Vagina (tissue), 2 donors: ENCODE results near the gene WNT9A. TPM values are rescaled to one million over a fixed set of nuclear protein-coding genes. Genes with fewer than 3 reads are reported as not detected.

Source experiments
- DNase-seq, 2 donors: peaks; one replicate each; pipeline ENCODE4 v3.0.0-alpha.2; 2017; ENCODE audit errors: extremely low spot score in 2 of 2
- H3K27ac ChIP-seq: fragments of 200-600 bp; sonication (generic); one replicate; pipeline ENCODE4 v1.5.1; 2019
- H3K27me3 ChIP-seq: fragments of 200-600 bp; sonication (generic); one replicate; pipeline ENCODE4 v1.5.1; 2019
- H3K36me3 ChIP-seq, 2 donors: fragments of 200-600 bp; sonication (generic); one replicate each; pipeline ENCODE4 v1.5.1; 2017 to 2019
- H3K4me1 ChIP-seq: fragments of 200-600 bp; sonication (generic); one replicate; pipeline ENCODE4 v1.5.1; 2019
- H3K4me3 ChIP-seq, 2 donors: fragments of 200-600 bp; sonication (generic); 1 replicate in 1 of 2; 2 replicates in 1 of 2; pipeline ENCODE4 v1.5.1; 2016 to 2019
- H3K9me3 ChIP-seq: fragments of 200-600 bp; sonication (generic); one replicate; pipeline ENCODE4 v1.5.1; 2019
- POLR2A ChIP-seq, 2 donors: fragments of 450-650 bp; IDR thresholded peaks; one replicate each; pipeline ENCODE4 v1.6.1; 2017; ENCODE audit warnings: antibody characterized with exemption in 2 of 2, mild to moderate bottlenecking in 2 of 2, moderate library complexity in 2 of 2
- POLR2AphosphoS5 ChIP-seq, 2 donors: sonication (generic); formaldehyde crosslinking; IDR thresholded peaks; one replicate each; pipeline ENCODE4 v1.9.0; 2017; ENCODE audit warnings: antibody characterized with exemption in 2 of 2, mild to moderate bottlenecking in 2 of 2, low read depth in 1 of 2; ENCODE audit not compliant: insufficient read depth in 1 of 2
- intact Hi-C: fragments of 100-400 bp; cut with DNase I; formaldehyde crosslinking; loops from one replicate; pipeline ENCODE4 v1.15.1; 2023
- total RNA-seq: library from RNA; depleted of rRNA; stranded (reverse); fragments of >200 nt; gene quantifications from one replicate; pipeline ENCODE4 v1.2.3, GENCODE V29; 2016
- TF ChIP-seq, protein P1 (sequence below), 3 experiments: fragments of 450-650 bp in 2 of 3; fragments of 200-600 bp in 1 of 3; sonication (generic) in 1 of 3; IDR thresholded peaks; one replicate each; pipeline ENCODE4 v1.5.1; 2017 to 2019; ENCODE audit warnings: antibody characterized with exemption in 3 of 3, mild to moderate bottlenecking in 2 of 3, moderate library complexity in 2 of 3

The WNT9A gene
- total RNA-seq, 1 donor from 2014 or later: 2.9 TPM

DNA sequence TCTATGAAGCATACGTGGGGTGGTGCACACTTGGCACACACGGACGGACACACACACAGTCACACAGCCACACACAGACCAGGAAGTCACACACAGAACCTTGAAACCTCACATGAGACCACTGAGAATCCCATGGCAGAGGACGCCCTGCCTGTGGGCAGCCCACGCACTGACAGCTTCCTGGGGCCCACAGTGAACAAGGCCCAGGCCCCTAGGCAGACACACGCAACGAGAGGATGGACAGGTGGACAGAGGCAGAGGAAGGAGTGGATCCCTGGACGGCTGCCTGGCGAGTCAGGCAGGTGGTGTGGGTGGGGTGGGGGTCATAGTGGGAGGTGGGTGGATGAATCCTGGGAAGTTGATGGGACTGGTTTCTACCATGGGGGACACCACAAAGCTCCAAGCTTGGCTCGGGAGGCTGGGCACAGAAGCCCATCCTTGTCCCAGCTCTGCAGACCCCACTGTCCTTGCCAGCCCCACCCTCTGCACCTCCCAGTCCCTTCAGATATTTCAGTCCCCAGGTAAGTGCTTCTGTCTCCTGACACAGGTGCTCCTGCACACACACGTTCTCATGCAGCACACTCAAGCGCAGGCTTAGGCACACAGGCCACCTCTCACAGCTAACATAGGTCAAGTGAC is 49.1 kb downstream of the WNT9A start:
- Histone ChIP-seq H3K27me3 (no peaks in the 10 kb centered on the region), H3K27ac (no peak overlapping the region), H3K4me3 (no peak overlapping the region), H3K4me1 (no peaks in the 10 kb centered on the region), H3K9me3 (no peaks in the 10 kb centered on the region), H3K36me3 (no peaks in the 10 kb centered on the region)
- no peak for DNase-seq
- TF ChIP-seq, protein P1, sequence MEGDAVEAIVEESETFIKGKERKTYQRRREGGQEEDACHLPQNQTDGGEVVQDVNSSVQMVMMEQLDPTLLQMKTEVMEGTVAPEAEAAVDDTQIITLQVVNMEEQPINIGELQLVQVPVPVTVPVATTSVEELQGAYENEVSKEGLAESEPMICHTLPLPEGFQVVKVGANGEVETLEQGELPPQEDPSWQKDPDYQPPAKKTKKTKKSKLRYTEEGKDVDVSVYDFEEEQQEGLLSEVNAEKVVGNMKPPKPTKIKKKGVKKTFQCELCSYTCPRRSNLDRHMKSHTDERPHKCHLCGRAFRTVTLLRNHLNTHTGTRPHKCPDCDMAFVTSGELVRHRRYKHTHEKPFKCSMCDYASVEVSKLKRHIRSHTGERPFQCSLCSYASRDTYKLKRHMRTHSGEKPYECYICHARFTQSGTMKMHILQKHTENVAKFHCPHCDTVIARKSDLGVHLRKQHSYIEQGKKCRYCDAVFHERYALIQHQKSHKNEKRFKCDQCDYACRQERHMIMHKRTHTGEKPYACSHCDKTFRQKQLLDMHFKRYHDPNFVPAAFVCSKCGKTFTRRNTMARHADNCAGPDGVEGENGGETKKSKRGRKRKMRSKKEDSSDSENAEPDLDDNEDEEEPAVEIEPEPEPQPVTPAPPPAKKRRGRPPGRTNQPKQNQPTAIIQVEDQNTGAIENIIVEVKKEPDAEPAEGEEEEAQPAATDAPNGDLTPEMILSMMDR (IDR thresholded peaks at IDR 0.05): no peak
- TF ChIP-seq POLR2A (IDR thresholded peaks at IDR 0.05) (no peak), POLR2AphosphoS5 (IDR thresholded peaks at IDR 0.05; ENCODE audit: insufficient read depth in 1 of 2, low read depth in 1 of 2) (no peak)
- intact Hi-C loops: no loop called here

DNA sequence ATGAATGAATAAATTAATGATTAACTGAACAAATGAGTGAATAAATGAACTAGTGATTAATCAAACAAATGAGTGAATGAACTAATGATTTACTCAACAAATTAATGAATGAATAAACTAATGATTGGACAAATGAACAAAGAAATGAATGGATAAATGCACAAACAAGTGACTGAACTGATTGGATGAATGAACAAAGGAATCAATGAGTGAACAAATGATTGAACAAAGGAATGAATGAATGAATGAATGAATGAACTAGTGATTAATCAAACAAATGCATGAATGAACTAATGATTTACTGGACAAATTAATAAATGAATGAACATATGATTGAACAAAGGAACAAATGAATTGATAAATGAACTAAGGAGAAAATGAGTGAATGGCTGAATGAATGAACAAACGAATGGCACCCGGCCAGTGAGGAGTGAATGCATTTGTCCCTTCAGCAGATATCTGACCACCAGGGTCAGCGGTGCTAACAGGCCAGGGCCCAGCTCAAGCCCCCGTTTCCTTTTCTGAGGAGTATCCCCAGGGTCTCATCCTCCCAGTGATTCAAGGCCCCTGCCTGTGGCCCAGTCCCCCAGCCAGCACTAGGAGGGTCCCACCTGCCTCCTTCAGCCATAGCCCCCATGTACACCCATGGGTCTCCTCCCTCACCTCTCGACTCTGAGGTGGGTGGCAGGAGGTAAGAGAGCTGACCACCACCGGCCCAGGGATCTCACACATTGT is 49.9 kb downstream of the WNT9A start:
- Histone ChIP-seq H3K27ac (no peak overlapping the region), H3K36me3 (no peaks in the 10 kb centered on the region), H3K4me3 (no peak overlapping the region), H3K27me3 (no peaks in the 10 kb centered on the region), H3K9me3 (no peaks in the 10 kb centered on the region), H3K4me1 (no peaks in the 10 kb centered on the region)
- DNase-seq: peak in 1 of 2 donors; percentile 67
- TF ChIP-seq POLR2A (IDR thresholded peaks at IDR 0.05): no peak
- intact Hi-C loops: no loop called here

DNA sequence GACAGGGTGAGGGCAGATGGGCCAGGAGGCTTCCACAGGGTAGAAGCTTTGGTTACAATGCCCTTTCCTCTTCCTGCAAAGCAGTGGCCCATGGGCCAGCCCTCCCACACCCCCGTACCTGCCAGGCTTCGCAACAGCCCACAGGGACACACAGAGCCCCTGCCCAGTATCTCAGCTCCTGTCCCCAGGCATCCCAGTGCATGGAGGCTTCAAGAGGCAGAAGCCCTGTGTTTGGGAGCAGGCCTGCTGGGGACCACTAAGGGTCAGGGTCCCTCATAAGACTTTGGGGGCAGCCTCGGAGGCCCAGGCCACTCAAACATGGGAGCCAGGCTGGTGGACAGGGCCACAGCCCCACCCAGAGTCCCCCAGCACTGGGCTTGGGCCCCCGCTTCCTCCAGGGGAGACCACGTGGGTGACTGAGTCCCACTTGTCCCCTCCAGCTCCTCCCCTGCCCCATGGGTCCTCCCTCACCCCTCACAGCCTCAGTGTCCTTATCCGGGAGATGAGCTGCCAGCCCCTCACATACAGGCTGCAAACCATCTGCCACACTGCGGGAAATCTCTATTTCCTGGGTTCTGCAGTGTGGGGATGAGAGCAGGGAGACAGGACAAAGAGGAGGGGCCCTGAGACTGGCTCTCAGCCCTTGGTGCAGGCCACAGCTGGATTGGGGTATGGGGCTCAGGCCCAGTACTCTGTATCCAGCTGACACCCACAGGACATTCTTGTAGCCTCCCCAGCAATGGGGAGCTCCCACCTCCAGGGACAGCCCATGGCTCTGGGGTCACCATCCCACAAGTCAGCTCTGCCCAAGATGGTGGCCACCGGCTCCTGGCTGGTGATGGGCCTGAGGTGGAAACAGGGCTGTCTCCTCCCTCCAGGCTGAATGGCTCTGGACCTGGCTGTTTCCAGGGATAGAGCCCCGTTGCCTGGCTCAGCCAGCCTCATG is 50.7 kb downstream of the WNT9A start:
- DNase-seq: peak; percentile 74 to 77
- no peaks in the 10 kb centered on the region for H3K9me3 ChIP-seq
- H3K27me3 ChIP-seq: no peaks in the 10 kb centered on the region
- TF ChIP-seq, protein P1 (IDR thresholded peaks at IDR 0.05): no peak
- no peak for TF ChIP-seq POLR2AphosphoS5 (IDR thresholded peaks at IDR 0.05; ENCODE audit: insufficient read depth in 1 of 2, low read depth in 1 of 2)
- no peak for TF ChIP-seq POLR2A (IDR thresholded peaks at IDR 0.05)
- H3K36me3 ChIP-seq: no peaks in the 10 kb centered on the region
- H3K4me1 ChIP-seq: no peaks in the 10 kb centered on the region
- no peak overlapping the region for H3K4me3 ChIP-seq
- intact Hi-C loops: no loop called here
- H3K27ac ChIP-seq: no peak overlapping the region

DNA sequence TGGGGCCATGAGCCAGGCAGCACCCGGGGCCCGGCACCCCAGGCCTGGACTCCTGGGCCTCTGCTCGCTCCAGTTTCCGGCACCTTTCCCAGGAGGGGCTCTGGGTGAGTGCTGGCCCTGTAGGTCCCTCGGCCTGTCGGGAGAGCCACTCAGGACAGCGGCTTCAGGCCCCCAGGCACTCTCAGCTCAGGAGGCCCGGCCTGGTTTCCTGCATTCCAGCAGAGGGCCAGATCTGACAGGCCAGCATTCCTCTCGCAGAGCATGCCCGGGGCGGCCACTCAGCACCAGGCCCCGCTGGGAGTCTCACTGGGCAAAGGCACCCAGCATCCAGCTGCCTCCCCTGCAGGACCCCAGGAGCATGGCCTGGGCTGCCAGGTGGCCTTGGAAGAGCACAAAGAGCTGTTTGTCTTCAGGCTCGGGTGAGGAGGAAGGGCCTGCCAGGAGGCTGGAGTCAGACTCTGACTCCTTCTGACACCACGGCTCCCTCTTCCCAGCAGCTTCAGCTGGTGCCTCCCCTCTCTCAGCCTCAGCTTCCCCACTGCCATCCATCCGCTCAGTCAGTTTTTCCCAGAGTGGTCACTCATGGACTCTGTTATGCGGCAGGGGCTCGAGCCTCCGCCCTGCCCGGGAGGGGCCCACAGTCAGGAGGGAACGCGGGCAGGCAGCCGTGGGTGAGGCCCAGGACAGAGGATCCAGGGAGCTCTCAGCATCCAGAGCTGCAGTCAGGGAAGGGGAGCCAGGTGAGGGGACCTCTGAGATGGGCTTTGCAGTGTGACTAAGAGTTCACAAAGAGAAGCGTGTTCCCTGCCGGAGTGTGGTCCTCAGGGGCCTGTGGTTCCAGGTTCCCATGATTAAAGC is 51.7 kb downstream of the WNT9A start:
- intact Hi-C loops: no loop called here

More for the DNA sequence above, 51.7 kb downstream of the WNT9A start:
- TF ChIP-seq POLR2AphosphoS5 (IDR thresholded peaks at IDR 0.05; ENCODE audit: insufficient read depth in 1 of 2, low read depth in 1 of 2): no peak
- TF ChIP-seq, protein P1 (IDR thresholded peaks at IDR 0.05): no peak
- Histone ChIP-seq H3K27ac (no peak overlapping the region), H3K4me1 (no peaks in the 10 kb centered on the region), H3K27me3 (no peaks in the 10 kb centered on the region), H3K4me3 (no peak overlapping the region), H3K36me3 (no peaks in the 10 kb centered on the region), H3K9me3 (no peaks in the 10 kb centered on the region)
- peak; percentile 55 to 80 for DNase-seq
